Measurements from ENCODE around the gene ZNF205. TPM values are rescaled to one million over a fixed set of nuclear protein-coding genes. Genes with fewer than 3 reads are reported as not detected.

ZNF205 gene
- total RNA-seq, 6 experiments from 2014 or later: 4.0 to 8.4 (median 5.4) TPM

DNA sequence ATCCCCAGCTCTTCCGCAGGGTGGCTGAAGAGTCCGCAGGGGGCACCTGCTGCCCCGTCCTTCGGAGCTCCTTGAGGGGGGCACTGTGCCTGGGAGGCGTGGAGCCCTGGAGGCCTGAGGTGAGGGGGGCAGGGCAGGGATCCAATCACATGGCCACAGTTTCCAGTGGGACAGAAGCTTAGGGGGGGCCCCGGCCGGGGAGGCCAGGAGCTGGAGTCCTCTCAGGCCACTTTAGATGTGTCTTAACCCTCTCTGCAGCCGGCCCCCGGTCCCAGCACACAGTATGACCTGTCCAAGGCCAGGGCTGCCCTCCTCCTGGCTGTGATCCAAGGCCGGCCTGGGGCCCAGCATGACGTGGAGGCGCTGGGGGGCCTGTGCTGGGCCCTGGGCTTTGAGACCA, 33.3 kb downstream of the ZNF205 start:
- DNase-seq (peak in 1 of 3 donors; percentile 45), ATAC-seq (no peak)
- Histone ChIP-seq H3K27me3 (no peaks in the 10 kb centered on the region), H3K4me3 (no peak overlapping the region), H3K36me3 (no peaks in the 10 kb centered on the region), H3K27ac (no peak overlapping the region), H3K9me3 (no peaks in the 10 kb centered on the region), H3K4me1 (peaks cover 0 to 23% (median 7%) of the 10 kb centered on the region in 4 donors)
- no peak for TF ChIP-seq POLR2A (IDR thresholded peaks at IDR 0.05)
- TF ChIP-seq, protein P1, sequence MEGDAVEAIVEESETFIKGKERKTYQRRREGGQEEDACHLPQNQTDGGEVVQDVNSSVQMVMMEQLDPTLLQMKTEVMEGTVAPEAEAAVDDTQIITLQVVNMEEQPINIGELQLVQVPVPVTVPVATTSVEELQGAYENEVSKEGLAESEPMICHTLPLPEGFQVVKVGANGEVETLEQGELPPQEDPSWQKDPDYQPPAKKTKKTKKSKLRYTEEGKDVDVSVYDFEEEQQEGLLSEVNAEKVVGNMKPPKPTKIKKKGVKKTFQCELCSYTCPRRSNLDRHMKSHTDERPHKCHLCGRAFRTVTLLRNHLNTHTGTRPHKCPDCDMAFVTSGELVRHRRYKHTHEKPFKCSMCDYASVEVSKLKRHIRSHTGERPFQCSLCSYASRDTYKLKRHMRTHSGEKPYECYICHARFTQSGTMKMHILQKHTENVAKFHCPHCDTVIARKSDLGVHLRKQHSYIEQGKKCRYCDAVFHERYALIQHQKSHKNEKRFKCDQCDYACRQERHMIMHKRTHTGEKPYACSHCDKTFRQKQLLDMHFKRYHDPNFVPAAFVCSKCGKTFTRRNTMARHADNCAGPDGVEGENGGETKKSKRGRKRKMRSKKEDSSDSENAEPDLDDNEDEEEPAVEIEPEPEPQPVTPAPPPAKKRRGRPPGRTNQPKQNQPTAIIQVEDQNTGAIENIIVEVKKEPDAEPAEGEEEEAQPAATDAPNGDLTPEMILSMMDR (IDR thresholded peaks at IDR 0.05): no peak
- intact Hi-C loops (cut with DNase I): no loop called here
- WGBS (ENCODE audit: insufficient coverage, low coverage, low lambda C conversion rate, missing lambda C conversion rate): no CpG with 5 or more reads among the region's 12 CpGs

DNA sequence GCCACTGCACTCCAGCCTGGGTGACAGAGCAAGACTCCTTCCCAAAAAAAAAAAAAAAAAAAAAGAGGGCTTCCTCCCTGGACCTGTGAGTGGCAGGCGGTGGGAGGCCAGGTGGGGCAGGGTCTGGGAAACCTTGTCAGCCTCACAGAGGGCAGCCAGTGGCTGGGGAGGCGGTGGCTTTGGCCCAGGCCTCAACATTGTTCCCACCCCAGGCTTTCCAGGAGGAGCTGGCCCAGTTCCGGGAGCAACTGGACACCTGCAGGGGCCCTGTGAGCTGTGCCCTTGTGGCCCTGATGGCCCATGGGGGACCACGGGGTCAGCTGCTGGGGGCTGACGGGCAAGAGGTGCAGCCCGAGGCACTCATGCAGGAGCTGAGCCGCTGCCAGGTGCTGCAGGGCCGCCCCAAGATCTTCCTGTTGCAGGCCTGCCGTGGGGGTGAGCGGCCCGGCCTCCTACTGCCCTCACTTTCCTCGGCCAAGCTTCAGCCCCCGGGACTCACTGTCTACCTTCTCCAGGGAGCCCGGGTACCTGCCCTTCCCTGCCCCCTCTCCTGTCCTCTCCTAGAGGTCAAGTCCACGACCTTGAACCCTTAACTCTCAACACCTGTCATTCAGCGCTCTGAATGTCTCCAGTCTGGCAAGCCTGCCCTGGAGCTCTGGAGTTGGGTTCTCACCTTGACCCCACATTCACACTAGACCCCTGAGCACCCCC, 34.8 kb downstream of the ZNF205 start:
- Histone ChIP-seq H3K36me3 (no peaks in the 10 kb centered on the region), H3K27ac (no peak overlapping the region), H3K4me3 (no peak overlapping the region), H3K27me3 (no peaks in the 10 kb centered on the region), H3K4me1 (peaks cover 0 to 23% (median 9%) of the 10 kb centered on the region in 4 donors), H3K9me3 (no peaks in the 10 kb centered on the region)
- TF ChIP-seq, protein P1 (IDR thresholded peaks at IDR 0.05): no peak
- TF ChIP-seq POLR2A (IDR thresholded peaks at IDR 0.05): no peak
- intact Hi-C loops (cut with DNase I): no loop called here
- no peak for ATAC-seq
- WGBS (ENCODE audit: insufficient coverage, low coverage, low lambda C conversion rate, missing lambda C conversion rate): 76% methylated on average over 3 of the region's 16 CpGs
- DNase-seq: peak in 1 of 3 donors; percentile 52

DNA sequence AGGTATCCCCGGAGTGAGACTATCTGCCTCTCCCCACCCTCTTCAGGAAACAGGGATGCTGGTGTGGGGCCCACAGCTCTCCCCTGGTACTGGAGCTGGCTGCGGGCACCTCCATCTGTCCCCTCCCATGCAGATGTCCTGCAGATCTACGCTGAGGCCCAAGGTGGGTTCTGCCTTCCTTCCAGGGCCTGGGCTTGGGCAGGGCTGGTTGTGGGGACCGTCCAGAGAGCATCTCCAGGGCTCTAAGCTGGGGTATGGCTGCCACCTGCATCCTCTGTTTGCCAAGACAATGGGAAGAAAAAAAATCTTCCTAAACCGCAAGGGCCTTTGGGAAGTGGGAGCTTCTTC, 35.3 kb downstream of the ZNF205 start:
- no peaks in the 10 kb centered on the region for H3K27me3 ChIP-seq
- no peaks in the 10 kb centered on the region for H3K36me3 ChIP-seq
- no peak for TF ChIP-seq POLR2A (IDR thresholded peaks at IDR 0.05)
- TF ChIP-seq, protein P1 (IDR thresholded peaks at IDR 0.05): no peak
- H3K9me3 ChIP-seq: no peaks in the 10 kb centered on the region
- no peak overlapping the region for H3K27ac ChIP-seq
- no peak overlapping the region for H3K4me3 ChIP-seq
- WGBS (ENCODE audit: insufficient coverage, low coverage, low lambda C conversion rate, missing lambda C conversion rate): 86% methylated on average over 4 of the region's 5 CpGs
- intact Hi-C loops (cut with DNase I): no loop called here
- DNase-seq (no peak), ATAC-seq (no peak)
- H3K4me1 ChIP-seq: peaks cover 0 to 23% (median 9%) of the 10 kb centered on the region in 4 donors

DNA sequence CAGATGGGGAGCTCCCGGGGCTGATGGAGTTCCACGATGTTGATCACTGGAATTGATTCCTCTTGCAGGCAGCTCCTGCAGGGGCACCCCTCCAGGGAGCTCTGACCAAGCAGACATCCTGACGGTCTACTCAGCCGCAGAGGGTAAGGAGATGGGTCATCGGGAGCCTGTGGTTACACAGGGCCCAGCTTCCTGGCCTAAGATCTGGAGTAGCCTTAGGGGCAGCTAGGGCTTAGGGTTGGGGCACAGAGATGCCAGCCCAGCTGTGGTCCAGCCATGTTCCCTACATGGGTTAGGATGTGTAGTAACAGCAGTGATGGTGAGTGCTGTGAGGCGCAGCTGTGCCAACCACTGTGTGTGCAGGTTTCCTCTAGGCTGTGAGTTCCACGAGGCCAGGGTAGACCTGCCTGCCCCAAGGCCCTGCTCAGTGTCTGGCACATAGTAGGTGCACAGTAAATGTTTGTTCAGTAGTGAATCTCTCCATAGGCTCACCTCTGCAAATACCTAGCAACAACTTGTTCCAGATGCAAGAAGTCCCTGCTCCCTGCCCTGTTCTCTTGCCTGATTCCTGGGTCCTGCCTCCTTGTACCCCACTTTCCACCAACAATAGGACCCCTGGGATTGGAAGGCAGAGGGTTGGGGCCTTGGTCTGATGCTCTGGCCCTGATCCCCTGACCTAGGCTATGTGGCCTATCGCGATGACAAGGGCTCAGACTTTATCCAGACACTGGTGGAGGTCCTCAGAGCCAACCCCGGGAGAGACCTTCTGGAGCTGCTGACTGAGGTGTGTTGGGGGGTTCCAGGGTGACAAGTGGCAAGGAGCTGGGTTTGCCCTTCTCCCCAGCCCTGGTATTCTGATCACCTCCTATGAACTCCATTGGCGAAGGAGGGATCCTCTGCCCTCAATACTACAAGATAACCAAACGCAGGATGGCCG, 36.1 kb downstream of the ZNF205 start:
- intact Hi-C loops (cut with DNase I): no loop called here
- Histone ChIP-seq H3K36me3 (no peaks in the 10 kb centered on the region), H3K4me1 (peaks cover 0 to 15% (median 5%) of the 10 kb centered on the region in 4 donors), H3K27me3 (no peaks in the 10 kb centered on the region), H3K9me3 (no peaks in the 10 kb centered on the region), H3K27ac (no peak overlapping the region), H3K4me3 (no peak overlapping the region)
- no peak for ATAC-seq
- 100% methylated on average over 4 of the region's 13 CpGs for WGBS (ENCODE audit: insufficient coverage, low coverage, low lambda C conversion rate, missing lambda C conversion rate)
- DNase-seq: peak in 1 of 3 donors; percentile 45
- TF ChIP-seq, protein P1 (IDR thresholded peaks at IDR 0.05): no peak
- TF ChIP-seq POLR2A (IDR thresholded peaks at IDR 0.05): no peak

All from right lobe of liver (tissue), 6 donors.